K562 (cell line): ENCODE data around the gene TNFAIP1. TPM values are rescaled to one million over a fixed set of nuclear protein-coding genes. Genes with fewer than 3 reads are reported as not detected.

Experiments
- E2F5 ChIP-seq: sonication (generic); formaldehyde crosslinking; IDR thresholded peaks from 2 replicates; pipeline ENCODE4 v1.8.0; 2022; ENCODE audit warnings: mild to moderate bottlenecking, missing genetic modification reagents
- RBM22 ChIP-seq: fragments of 200-400 bp; formaldehyde crosslinking; IDR thresholded peaks from 2 replicates; pipeline ENCODE4 v1.6.1; 2018; ENCODE audit warnings: low read length, low read depth; ENCODE audit not compliant: poor library complexity, severe bottlenecking
- SP1 ChIP-seq: sonication (generic); formaldehyde crosslinking; IDR thresholded peaks from 2 replicates; pipeline ENCODE4 v1.8.1; 2022; ENCODE audit warnings: mild to moderate bottlenecking, missing genetic modification reagents
- TCF3 ChIP-seq: sonication (generic); formaldehyde crosslinking; IDR thresholded peaks from 2 replicates; pipeline ENCODE4 v1.4.0; 2020; ENCODE audit warnings: mild to moderate bottlenecking, missing genetic modification reagents
- THAP12 ChIP-seq: fragments of 250-450 bp; sonication (Bioruptor Pico); IDR thresholded peaks from 2 replicates; pipeline ENCODE4 v1.9.0; 2021; ENCODE audit warnings: mild to moderate bottlenecking, inconsistent platforms
- ZNF398 ChIP-seq: fragments of 250-450 bp; sonication (Bioruptor Pico); IDR thresholded peaks from 2 replicates; pipeline ENCODE4 v1.8.0; 2021; ENCODE audit warnings: moderate library complexity, mild to moderate bottlenecking, inconsistent platforms
- ZNF449 ChIP-seq: fragments of 250-450 bp; sonication (Bioruptor Pico); IDR thresholded peaks from 2 replicates; pipeline ENCODE4 v1.8.0; 2022; ENCODE audit warnings: moderate library complexity, mild to moderate bottlenecking, inconsistent platforms
- ZNF57 ChIP-seq: fragments of 450-650 bp; formaldehyde crosslinking; IDR thresholded peaks from 2 replicates; pipeline ENCODE4 v1.4.0; 2020; ENCODE audit warnings: mild to moderate bottlenecking, moderate library complexity
- polyA plus RNA-seq, 8 experiments: library from polyadenylated mRNA; depleted of rRNA in 4 of 8; stranded (reverse) in 5 of 8; unstranded in 3 of 8; fragments of >200 nt; fragmentation: Nextera tagmentation in 2 of 8; fragmentation: Illumina TruSeq in 1 of 8; extraction: Ambion mirVana in 2 of 8; extraction: Trizol in 1 of 8; gene quantifications; 2 replicates each; pipeline versions ENCODE4 v1.2.1 to v1.2.3, GENCODE V29; 2011 to 2014; ENCODE audit warnings: inconsistent platforms in 1 of 8, missing spikeins in 1 of 8
- total RNA-seq, 7 experiments: library from RNA; depleted of rRNA in 6 of 7; stranded (reverse); fragments of >200 nt in 6 of 7; fragmentation: Illumina TruSeq in 2 of 7; extraction: Trizol in 2 of 7; gene quantifications; 2 replicates each; pipeline versions ENCODE4 v1.2.1 to v1.2.3, GENCODE V29; 2011 to 2021; ENCODE audit warnings: low replicate concordance in 1 of 7

Gene TNFAIP1
- total and polyA plus RNA-seq, 9 of the 15 experiments (the other 6 are each of a cell fraction or from before 2014, with no cell fraction given), result 2.1 to 20.1 (median 8.2) TPM

GRCh38 chr17:28324781-28325180 lies 10.8 kb upstream of the TNFAIP1 start (continued):
- TF ChIP-seq ZNF449 (CRISPR knock-in tag) (no peak), ZNF57 (CRISPR knock-in tag) (no peak), E2F5 (CRISPR knock-in tag) (no peak), RBM22 (no peak), ZNF398 (CRISPR knock-in tag) (no peak), THAP12 (CRISPR knock-in tag) (no peak), SP1 (no peak), TCF3 (CRISPR knock-in tag) (no peak)
